ENCODE results near the gene IGSF23.

DNA sequence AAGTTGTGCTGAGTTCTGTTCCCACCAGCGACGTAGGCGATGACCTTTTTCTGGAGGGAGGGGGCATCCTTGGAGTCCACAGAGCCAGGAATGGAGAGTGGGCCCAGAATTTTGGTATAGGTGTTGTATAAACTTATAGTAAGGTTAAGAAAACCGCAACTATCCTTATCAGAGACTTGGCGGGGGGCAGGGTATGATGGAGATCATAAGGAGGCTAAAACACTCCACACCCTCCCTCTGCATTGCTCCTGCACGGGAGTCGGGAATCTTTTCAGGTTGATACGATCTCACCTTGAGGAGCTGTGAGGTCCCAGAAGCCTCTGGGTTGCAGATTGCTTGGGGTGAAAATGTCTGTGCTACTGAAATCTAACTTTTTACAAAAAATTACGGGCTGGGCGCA, 51.6 kb downstream of the IGSF23 start:
- TF ChIP-seq CTCF (IDR thresholded peaks at IDR 0.05) (no peak), POLR2A (IDR thresholded peaks at IDR 0.05) (no peak)

Data from Peyer's patch (tissue), 4 donors.